H1 (cell line): ENCODE data around the gene ARHGAP6. TPM values are rescaled to one million over a fixed set of nuclear protein-coding genes. Genes with fewer than 3 reads are reported as not detected.

Experiments used
- CTCF ChIA-PET: fragments of 300-600 bp; sonication (Branson Sonifier 250); formaldehyde crosslinking; loops from one replicate; lab custom pipeline; 2021; ENCODE audit not compliant: partially characterized antibody; lab: Charles Lee
- POLR2A ChIA-PET: fragments of 300-600 bp; sonication (Branson Sonifier 250); formaldehyde crosslinking; loops from one replicate; lab custom pipeline; 2021; ENCODE audit warnings: inconsistent platforms; ENCODE audit not compliant: partially characterized antibody; lab: Charles Lee
- DNase-seq, 2 experiments: peaks; one replicate each; pipeline versions ENCODE4 v3.0.0 to v3.0.0-alpha.2; 2010 to 2022; ENCODE audit warnings: low spot score in 2 of 2, low read depth in 1 of 2, mixed read lengths in 1 of 2
- FAIRE-seq: peaks from 2 replicates; lab custom pipeline; 2011; peaks lifted over from hg19 to GRCh38; lab: Jason Lieb, UNC
- H2AFZ ChIP-seq: 2 replicates; pipeline ENCODE4 v1.8.1; 2012; ENCODE audit warnings: low read length, inconsistent platforms
- H2AK5ac ChIP-seq: 2 replicates; pipeline ENCODE4 v1.6.1; 2013; ENCODE audit warnings: low read depth, low read length
- H2BK120ac ChIP-seq: replicated peaks from 2 replicates; pipeline ENCODE3; 2013; ENCODE audit warnings: low read depth, low read length, inconsistent platforms
- H2BK12ac ChIP-seq: 2 replicates; pipeline ENCODE4 v1.6.1; 2013; ENCODE audit warnings: low read depth, low read length
- H2BK15ac ChIP-seq: 2 replicates; pipeline ENCODE4 v1.6.1; 2013; ENCODE audit warnings: low read length
- H2BK20ac ChIP-seq: 2 replicates; pipeline ENCODE4 v1.6.1; 2013; ENCODE audit warnings: low read length
- H2BK5ac ChIP-seq: 2 replicates; pipeline ENCODE4 v1.6.1; 2013; ENCODE audit warnings: low read depth, low read length
- H3K14ac ChIP-seq: 2 replicates; pipeline ENCODE4 v1.6.1; 2013; ENCODE audit warnings: inconsistent platforms; ENCODE audit not compliant: insufficient read length
- H3K18ac ChIP-seq: 2 replicates; pipeline ENCODE4 v1.6.1; 2013; ENCODE audit warnings: low read length; ENCODE audit errors: extremely low read depth
- H3K23ac ChIP-seq: 2 replicates; pipeline ENCODE4 v1.6.1; 2013; ENCODE audit warnings: inconsistent platforms; ENCODE audit not compliant: insufficient read length
- H3K23me2 ChIP-seq: 2 replicates; pipeline ENCODE4 v1.6.1; 2013; ENCODE audit warnings: low read depth, low read length
- H3K27ac ChIP-seq: 2 replicates; pipeline ENCODE4 v1.6.1; 2011; ENCODE audit warnings: low read depth, low read length, inconsistent platforms
- H3K27me3 ChIP-seq, 4 experiments: replicated peaks in 1 of 4; 1 replicate in 1 of 4; 2 replicates in 3 of 4; pipeline versions ENCODE4 v1.6.1 to v1.8.1; 2011 to 2013; ENCODE audit warnings: low read length in 3 of 4, mild to moderate bottlenecking in 3 of 4, inconsistent platforms in 2 of 4, mixed read lengths in 2 of 4, moderate library complexity in 1 of 4; ENCODE audit not compliant: control insufficient read depth in 3 of 4, insufficient read depth in 3 of 4; ENCODE audit errors: extremely low read depth in 1 of 4
- H3K36me3 ChIP-seq, 4 experiments: 2 replicates each; pipeline versions ENCODE4 v1.6.1 to v1.8.1; 2011 to 2013; ENCODE audit warnings: mild to moderate bottlenecking in 4 of 4, low read length in 3 of 4, moderate library complexity in 2 of 4, control low read depth in 1 of 4, inconsistent platforms in 1 of 4; ENCODE audit not compliant: insufficient read depth in 4 of 4, control insufficient read depth in 2 of 4
- H3K4ac ChIP-seq: replicated peaks from 2 replicates; pipeline ENCODE3; 2013; ENCODE audit warnings: low read length, low read depth, mixed read lengths, inconsistent platforms; ENCODE audit not compliant: insufficient read length
- H3K4me1 ChIP-seq, 4 experiments: replicated peaks in 1 of 4; 1 replicate in 1 of 4; 2 replicates in 3 of 4; pipeline versions ENCODE4 v1.6.1 to v1.8.1; 2011 to 2013; ENCODE audit warnings: low read length in 3 of 4, inconsistent platforms in 2 of 4, mixed read lengths in 1 of 4; ENCODE audit not compliant: insufficient read depth in 4 of 4, control insufficient read depth in 3 of 4
- H3K4me2 ChIP-seq, 2 experiments: 2 replicates each; pipeline versions ENCODE4 v1.6.1 to v1.8.1; 2011 to 2013; ENCODE audit warnings: low read depth in 2 of 2, low read length in 2 of 2, control low read depth in 1 of 2, inconsistent platforms in 1 of 2, mild to moderate bottlenecking in 1 of 2; ENCODE audit not compliant: insufficient read depth in 1 of 2
- H3K4me3 ChIP-seq, 4 experiments: fragments of 200-600, 300-600 bp in 1 of 4; sonication (generic), shearing (Covaris generic), sonication (Bioruptor Twin) in 1 of 4; 2 replicates each; pipeline versions ENCODE4 v1.5.1 to v1.8.1; 2011 to 2016; ENCODE audit warnings: low read length in 4 of 4, low read depth in 3 of 4, control low read depth in 2 of 4, inconsistent platforms in 2 of 4, mild to moderate bottlenecking in 2 of 4, mixed read lengths in 1 of 4, moderate library complexity in 1 of 4; ENCODE audit not compliant: insufficient read depth in 2 of 4; ENCODE audit errors: extremely low read depth in 1 of 4
- H3K56ac ChIP-seq: replicated peaks from 2 replicates; pipeline ENCODE3; 2013; ENCODE audit warnings: low read depth, mild to moderate bottlenecking, mixed read lengths, low read length, inconsistent platforms; ENCODE audit not compliant: insufficient read length
- H3K79me1 ChIP-seq: 2 replicates; pipeline ENCODE4 v1.6.1; 2013; ENCODE audit warnings: low read depth, low read length, control low read depth
- H3K79me2 ChIP-seq, 2 experiments: 2 replicates each; pipeline versions ENCODE4 v1.6.1 to v1.8.1; 2012 to 2013; ENCODE audit warnings: low read length in 2 of 2, mild to moderate bottlenecking in 2 of 2, inconsistent platforms in 1 of 2; ENCODE audit not compliant: insufficient read depth in 2 of 2, control insufficient read depth in 1 of 2
- H3K9ac ChIP-seq, 4 experiments: replicated peaks in 1 of 4; 1 replicate in 1 of 4; 2 replicates in 3 of 4; pipeline versions ENCODE4 v1.6.1 to v1.8.1; 2011 to 2013; ENCODE audit warnings: low read depth in 3 of 4, low read length in 3 of 4, control low read depth in 2 of 4, mild to moderate bottlenecking in 2 of 4, moderate library complexity in 2 of 4, inconsistent platforms in 1 of 4; ENCODE audit errors: extremely low read depth in 1 of 4
- H3K9me3 ChIP-seq, 2 experiments: 2 replicates each; pipeline versions ENCODE4 v1.6.1 to v1.8.1; 2012 to 2013; ENCODE audit warnings: mild to moderate bottlenecking in 2 of 2, moderate library complexity in 2 of 2, control low read depth in 1 of 2, inconsistent platforms in 1 of 2, low read depth in 1 of 2, low read length in 1 of 2, mixed read lengths in 1 of 2; ENCODE audit not compliant: insufficient read depth in 2 of 2
- H4K20me1 ChIP-seq, 2 experiments: replicated peaks in 1 of 2; 2 replicates each; pipeline versions ENCODE3 to v1.8.1; 2011 to 2013; ENCODE audit warnings: inconsistent platforms in 2 of 2, low read length in 2 of 2, mild to moderate bottlenecking in 1 of 2; ENCODE audit not compliant: insufficient read depth in 2 of 2, control insufficient read depth in 1 of 2
- H4K5ac ChIP-seq: 2 replicates; pipeline ENCODE4 v1.6.1; 2013; ENCODE audit warnings: low read length, low read depth, mixed read lengths, inconsistent platforms; ENCODE audit not compliant: insufficient read length
- H4K8ac ChIP-seq: 2 replicates; pipeline ENCODE4 v1.8.0; 2013; ENCODE audit warnings: mild to moderate bottlenecking, moderate library complexity, low read length, inconsistent platforms; ENCODE audit not compliant: insufficient read depth; ENCODE audit errors: extremely low read depth
- H4K91ac ChIP-seq: replicated peaks from 2 replicates; pipeline ENCODE3; 2013; ENCODE audit warnings: low read length, mixed read lengths, inconsistent platforms; ENCODE audit not compliant: insufficient read length
- ASH2L ChIP-seq: fragments of 200-600, 300-600 bp; sonication (generic); IDR thresholded peaks from one replicate; pipeline ENCODE4 v1.7.1; 2017; ENCODE audit warnings: low read length
- EZH2 ChIP-seq: fragments of 200-600 bp; sonication (generic); IDR thresholded peaks from 2 replicates; pipeline ENCODE4 v1.7.1; 2012; ENCODE audit warnings: low read depth, mild to moderate bottlenecking, moderate library complexity, low read length, inconsistent platforms; ENCODE audit not compliant: severe bottlenecking
- KDM5A ChIP-seq: fragments of 200-600 bp; IDR thresholded peaks from 2 replicates; pipeline ENCODE4 v1.7.1; 2012; ENCODE audit warnings: mild to moderate bottlenecking, low read length, inconsistent platforms, mixed read lengths
- NRF1 ChIP-seq: IDR thresholded peaks from 2 replicates; pipeline ENCODE4 v1.6.1; 2011; ENCODE audit warnings: mild to moderate bottlenecking, low read depth, low read length, improper control_type of control experiment
- whole genome bisulfite sequencing, 2 experiments: shearing (Covaris generic) in 1 of 2; methylation state at CpG; one replicate each; pipeline versions ENCODE4 v1.1.6 to v1.1.7; 2013 to 2015; ENCODE audit warnings: low lambda C conversion rate in 2 of 2, mixed read lengths in 2 of 2, inconsistent platforms in 1 of 2, low coverage in 1 of 2, missing lambda C conversion rate in 1 of 2; ENCODE audit not compliant: insufficient replicate concordance in 2 of 2, insufficient coverage in 1 of 2, insufficient read length in 1 of 2; ENCODE audit errors: extremely low coverage in 1 of 2, missing lambda C conversion rate in 1 of 2; 5-methylcytosine and 5-hydroxymethylcytosine counted together
- polyA plus RNA-seq, 7 experiments: library from polyadenylated mRNA; depleted of rRNA in 3 of 7; stranded (reverse) in 5 of 7; unstranded in 2 of 7; fragments of >200 nt in 5 of 7; fragments of 200-250 nt in 2 of 7; gene quantifications; 1 replicate in 5 of 7; 2 replicates in 1 of 7; 4 replicates in 1 of 7; pipeline versions ENCODE4 v1.2.1 to v1.2.3, GENCODE V29; 2011 to 2013; ENCODE audit warnings: missing spikeins in 2 of 7, mixed read lengths in 2 of 7
- total RNA-seq: library from RNA; stranded (reverse); fragmentation: NEBNext Ultra II Directional; extraction: Animal tissue kit (Norgen Biotek cat#: 25700); gene quantifications from 2 replicates; pipeline ENCODE4 v1.2.1, GENCODE V29; 2021
- TF ChIP-seq, protein P1 (sequence below): IDR thresholded peaks from 2 replicates; pipeline ENCODE4 v1.6.1; 2012; ENCODE audit warnings: inconsistent platforms

The ARHGAP6 gene
- total and polyA plus RNA-seq, 2 of the 8 experiments (the other 6 are each of a cell fraction or from before 2014, with no cell fraction given) = 0.35 to 0.82 TPM

GRCh38 chrX:11420851-11421250, 244.9 kb downstream of the ARHGAP6 start:
- no peaks in the 10 kb centered on the region for H3K36me3 ChIP-seq
- no peak overlapping the region for H4K5ac ChIP-seq
- no peak overlapping the region for H4K91ac ChIP-seq
- H2AK5ac ChIP-seq = no peak overlapping the region
- H3K9ac ChIP-seq = no peak overlapping the region
- no peak overlapping the region for H4K8ac ChIP-seq
- DNase-seq (no peak), FAIRE-seq (peak; percentile 24)
- H2BK5ac ChIP-seq = no peak overlapping the region
- no peaks in the 10 kb centered on the region for H3K79me1 ChIP-seq
- no peak overlapping the region for H2BK20ac ChIP-seq
- no peak overlapping the region for H3K4me3 ChIP-seq
- POLR2A ChIA-PET = no interaction called here
- H3K4me1 ChIP-seq = no peaks in the 10 kb centered on the region
- TF ChIP-seq ASH2L (no peak), EZH2 (no peak), KDM5A (no peak), NRF1 (no peak)
- TF ChIP-seq, protein P1, sequence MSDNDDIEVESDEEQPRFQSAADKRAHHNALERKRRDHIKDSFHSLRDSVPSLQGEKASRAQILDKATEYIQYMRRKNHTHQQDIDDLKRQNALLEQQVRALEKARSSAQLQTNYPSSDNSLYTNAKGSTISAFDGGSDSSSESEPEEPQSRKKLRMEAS = no peak
- H3K4ac ChIP-seq = no peak overlapping the region
- H3K14ac ChIP-seq = no peak overlapping the region
- no peaks in the 10 kb centered on the region for H3K9me3 ChIP-seq
- no peak overlapping the region for H2BK120ac ChIP-seq
- H2BK15ac ChIP-seq = no peak overlapping the region
- H3K4me2 ChIP-seq = no peak overlapping the region
- no peaks in the 10 kb centered on the region for H4K20me1 ChIP-seq
- no peak overlapping the region for H3K23ac ChIP-seq
- H3K56ac ChIP-seq = no peak overlapping the region
- H2AFZ ChIP-seq = no peak overlapping the region
- H2BK12ac ChIP-seq = no peak overlapping the region
- no peaks in the 10 kb centered on the region for H3K23me2 ChIP-seq
- no peaks in the 10 kb centered on the region for H3K79me2 ChIP-seq
- CTCF ChIA-PET = no interaction called here
- WGBS, 2 experiments = 93% methylated on average over 4 of the region's 4 CpGs; no CpG with 5 or more reads in 1 of the 2 experiments
- H3K27me3 ChIP-seq = peaks cover 0 to 2% (median 0%) of the 10 kb centered on the region in 4 experiments; a peak in 2 of 7 replicates
- no peak overlapping the region for H3K27ac ChIP-seq
- H3K18ac ChIP-seq = no peak overlapping the region
